Gastrocnemius medialis (tissue), 4 donors: Measurements from ENCODE around the gene HOXB2. TPM values are rescaled to one million over a fixed set of nuclear protein-coding genes. Genes with fewer than 3 reads are reported as not detected.

Source experiments
- ATAC-seq, 2 donors: fragments of 150-250 bp; one replicate each; pipeline ENCODE4 v1.9.1; 2016
- DNase-seq, 2 donors: peaks; one replicate each; pipeline ENCODE4 v3.0.0-alpha.2; 2019
- H3K27ac ChIP-seq, 4 donors: fragments of 200-600 bp; sonication (generic); 1 replicate in 1 of 4; 2 replicates in 3 of 4; pipeline ENCODE4 v1.5.1; 2016 to 2018; ENCODE audit warnings: mild to moderate bottlenecking in 2 of 4, moderate library complexity in 1 of 4
- H3K27me3 ChIP-seq, 3 donors: fragments of 200-600 bp; sonication (generic) in 2 of 3; 1 replicate in 1 of 3; 2 replicates in 2 of 3; pipeline versions ENCODE4 v1.5.1 to v1.6.0; 2016 to 2019; ENCODE audit warnings: mild to moderate bottlenecking in 1 of 3, moderate library complexity in 1 of 3
- H3K36me3 ChIP-seq, 2 donors: fragments of 200-600 bp; sonication (generic) in 1 of 2; one replicate each; pipeline ENCODE4 v1.5.1; 2017 to 2018
- H3K4me1 ChIP-seq, 2 donors: fragments of 200-600 bp; sonication (generic) in 1 of 2; one replicate each; pipeline ENCODE4 v1.5.1; 2016 to 2017; ENCODE audit warnings: mild to moderate bottlenecking in 2 of 2
- H3K4me3 ChIP-seq, 4 donors: fragments of 200-600 bp; sonication (generic) in 3 of 4; 1 replicate in 1 of 4; 2 replicates in 3 of 4; pipeline ENCODE4 v1.5.1; 2016 to 2019; ENCODE audit warnings: mild to moderate bottlenecking in 2 of 4
- H3K9me3 ChIP-seq, 3 donors: fragments of 200-600 bp; sonication (generic) in 2 of 3; 1 replicate in 1 of 3; 2 replicates in 2 of 3; pipeline ENCODE4 v1.5.1; 2016 to 2019
- POLR2A ChIP-seq, 2 donors: fragments of 450-650 bp; IDR thresholded peaks; one replicate each; pipeline ENCODE4 v1.6.1; 2017; ENCODE audit warnings: antibody characterized with exemption in 2 of 2, mild to moderate bottlenecking in 2 of 2, moderate library complexity in 2 of 2
- in situ Hi-C, 4 donors: fragments of 200-750 bp; cut with MboI; loops; one replicate each; pipeline versions ENCODE4 v1.15.0 to v1.8.0; 2017; ENCODE audit warnings: low sequenced_read_pairs in 4 of 4
- intact Hi-C: fragments of 100-400 bp; cut with DNase I; formaldehyde crosslinking; loops from one replicate; pipeline ENCODE4 v1.15.1; 2023; ENCODE audit warnings: low total_unique reads
- total RNA-seq, 4 donors: library from RNA; depleted of rRNA; stranded (reverse); fragments of >200 nt; gene quantifications; one replicate each; pipeline versions ENCODE4 v1.1.0 to v1.2.3, GENCODE V29; 2016
- TF ChIP-seq, protein P1 (sequence below), 5 experiments: fragments of 450-650 bp in 3 of 5; fragments of 200-600 bp in 2 of 5; sonication (generic) in 2 of 5; IDR thresholded peaks in 4 of 5; conservative IDR thresholded peaks in 1 of 5; 1 replicate in 4 of 5; 2 replicates in 1 of 5; pipeline ENCODE4 v1.5.1; 2016 to 2019; ENCODE audit warnings: antibody characterized with exemption in 5 of 5, mild to moderate bottlenecking in 3 of 5, moderate library complexity in 3 of 5

The HOXB2 gene
- total RNA-seq, 4 donors from 2014 or later, result 4.1 to 22.1 (median 10.4) TPM

DNA sequence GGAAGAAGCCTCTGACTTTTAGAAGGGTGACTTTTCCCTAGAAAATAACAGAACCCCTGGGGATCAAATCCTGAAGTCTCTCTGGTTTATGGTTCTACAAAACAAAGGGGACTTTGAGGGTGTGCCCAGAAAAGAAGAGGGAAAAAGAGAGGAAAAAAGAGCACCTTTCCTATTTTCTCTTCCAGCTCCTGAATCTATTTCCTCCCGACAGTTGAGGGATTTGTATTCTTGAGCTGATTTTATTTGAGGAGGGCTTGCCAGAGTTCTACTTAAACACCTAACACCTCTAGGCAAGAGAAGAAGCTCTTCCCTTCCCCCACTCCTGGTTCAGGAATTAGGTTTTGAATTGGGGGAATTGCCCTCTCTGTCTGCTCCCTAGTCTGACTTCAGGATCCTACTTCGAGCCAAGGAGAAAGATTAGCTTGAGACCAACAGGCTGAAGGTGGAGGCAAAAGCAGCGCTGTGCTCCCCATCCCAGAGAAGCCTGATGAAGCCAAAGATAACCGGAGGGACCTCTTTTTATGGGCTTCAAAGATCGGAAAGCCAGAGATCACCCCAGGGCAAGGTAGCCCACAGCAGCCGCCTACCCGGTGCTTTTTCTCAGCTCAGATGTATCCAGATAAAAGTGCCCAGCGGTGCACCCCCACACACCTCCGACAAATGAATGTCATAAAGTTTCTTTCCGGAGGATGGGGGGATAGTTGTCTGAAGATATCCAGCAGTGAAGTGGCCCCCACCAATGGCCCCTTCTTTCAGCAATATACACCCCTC, 44.3 kb upstream of the HOXB2 start:
- Histone ChIP-seq H3K9me3 (no peaks in the 10 kb centered on the region), H3K27ac (no peak overlapping the region), H3K4me3 (no peak overlapping the region), H3K36me3 (no peaks in the 10 kb centered on the region), H3K27me3 (peaks cover 40 to 72% (median 56%) of the 10 kb centered on the region in 3 donors), H3K4me1 (peaks cover 9 to 23% of the 10 kb centered on the region in 2 donors)
- intact Hi-C loops, result no loop called here
- DNase-seq (no peak), ATAC-seq (no peak)
- no peak for TF ChIP-seq POLR2A (IDR thresholded peaks at IDR 0.05)
- TF ChIP-seq, protein P1, sequence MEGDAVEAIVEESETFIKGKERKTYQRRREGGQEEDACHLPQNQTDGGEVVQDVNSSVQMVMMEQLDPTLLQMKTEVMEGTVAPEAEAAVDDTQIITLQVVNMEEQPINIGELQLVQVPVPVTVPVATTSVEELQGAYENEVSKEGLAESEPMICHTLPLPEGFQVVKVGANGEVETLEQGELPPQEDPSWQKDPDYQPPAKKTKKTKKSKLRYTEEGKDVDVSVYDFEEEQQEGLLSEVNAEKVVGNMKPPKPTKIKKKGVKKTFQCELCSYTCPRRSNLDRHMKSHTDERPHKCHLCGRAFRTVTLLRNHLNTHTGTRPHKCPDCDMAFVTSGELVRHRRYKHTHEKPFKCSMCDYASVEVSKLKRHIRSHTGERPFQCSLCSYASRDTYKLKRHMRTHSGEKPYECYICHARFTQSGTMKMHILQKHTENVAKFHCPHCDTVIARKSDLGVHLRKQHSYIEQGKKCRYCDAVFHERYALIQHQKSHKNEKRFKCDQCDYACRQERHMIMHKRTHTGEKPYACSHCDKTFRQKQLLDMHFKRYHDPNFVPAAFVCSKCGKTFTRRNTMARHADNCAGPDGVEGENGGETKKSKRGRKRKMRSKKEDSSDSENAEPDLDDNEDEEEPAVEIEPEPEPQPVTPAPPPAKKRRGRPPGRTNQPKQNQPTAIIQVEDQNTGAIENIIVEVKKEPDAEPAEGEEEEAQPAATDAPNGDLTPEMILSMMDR (IDR thresholded peaks at IDR 0.05 in 4 of 5, conservative IDR thresholded peaks at IDR 0.05 in 1 of 5), result no peak
- in situ Hi-C loops, result no loop called here

- Histone ChIP-seq H3K27ac (peak overlapping the region in 1 of 4 donors; percentile 62), H3K36me3 (no peaks in the 10 kb centered on the region), H3K4me1 (peaks cover 9 to 20% of the 10 kb centered on the region in 2 donors), H3K9me3 (no peaks in the 10 kb centered on the region), H3K27me3 (peaks cover 46 to 65% (median 51%) of the 10 kb centered on the region in 3 donors), H3K4me3 (no peak overlapping the region)
- in situ Hi-C loops, result no loop called here
- ATAC-seq, result no peak
- intact Hi-C loops, result no loop called here
- no peak for DNase-seq
- TF ChIP-seq, protein P1 (IDR thresholded peaks at IDR 0.05 in 4 of 5, conservative IDR thresholded peaks at IDR 0.05 in 1 of 5), result no peak
- TF ChIP-seq POLR2A (IDR thresholded peaks at IDR 0.05), result no peak
These were observed 43.6 kb upstream of the HOXB2 start for GRCh38 chr17:48588528-48588927.

- H3K4me3 ChIP-seq, result no peak overlapping the region
- no peak for ATAC-seq
- intact Hi-C loops, result no loop called here
These were observed 43.1 kb upstream of the HOXB2 start for GRCh38 chr17:48588074-48588415.

GRCh38 chr17:48587276-48588073, 42.6 kb upstream of the HOXB2 start:
- DNase-seq (no peak), ATAC-seq (no peak)
- Histone ChIP-seq H3K27ac (peak overlapping the region; percentile 25 to 64 (median 58)), H3K27me3 (peaks cover 48 to 55% (median 51%) of the 10 kb centered on the region in 3 donors), H3K9me3 (no peaks in the 10 kb centered on the region), H3K4me3 (no peak overlapping the region), H3K4me1 (peaks cover 9 to 11% of the 10 kb centered on the region in 2 donors), H3K36me3 (no peaks in the 10 kb centered on the region)
- intact Hi-C loops (no loop called here), in situ Hi-C loops (no loop called here)
- TF ChIP-seq POLR2A (IDR thresholded peaks at IDR 0.05), result no peak
- TF ChIP-seq, protein P1 (IDR thresholded peaks at IDR 0.05 in 4 of 5, conservative IDR thresholded peaks at IDR 0.05 in 1 of 5), result no peak

More at GRCh38 chr17:48588074-48588415, 43.1 kb upstream of the HOXB2 start:
- Histone ChIP-seq H3K27me3 (peaks cover 45 to 60% (median 51%) of the 10 kb centered on the region in 3 donors), H3K27ac (peak overlapping the region; percentile 25 to 64 (median 58)), H3K4me1 (peaks cover 9 to 15% of the 10 kb centered on the region in 2 donors), H3K9me3 (no peaks in the 10 kb centered on the region), H3K36me3 (no peaks in the 10 kb centered on the region)
- DNase-seq, result no peak
- in situ Hi-C loops, result no loop called here
- no peak for TF ChIP-seq POLR2A (IDR thresholded peaks at IDR 0.05)
- TF ChIP-seq, protein P1 (IDR thresholded peaks at IDR 0.05 in 4 of 5, conservative IDR thresholded peaks at IDR 0.05 in 1 of 5), result no peak
